Measurements from ENCODE around the gene PLPPR3.

PLPPR3 gene

DNA sequence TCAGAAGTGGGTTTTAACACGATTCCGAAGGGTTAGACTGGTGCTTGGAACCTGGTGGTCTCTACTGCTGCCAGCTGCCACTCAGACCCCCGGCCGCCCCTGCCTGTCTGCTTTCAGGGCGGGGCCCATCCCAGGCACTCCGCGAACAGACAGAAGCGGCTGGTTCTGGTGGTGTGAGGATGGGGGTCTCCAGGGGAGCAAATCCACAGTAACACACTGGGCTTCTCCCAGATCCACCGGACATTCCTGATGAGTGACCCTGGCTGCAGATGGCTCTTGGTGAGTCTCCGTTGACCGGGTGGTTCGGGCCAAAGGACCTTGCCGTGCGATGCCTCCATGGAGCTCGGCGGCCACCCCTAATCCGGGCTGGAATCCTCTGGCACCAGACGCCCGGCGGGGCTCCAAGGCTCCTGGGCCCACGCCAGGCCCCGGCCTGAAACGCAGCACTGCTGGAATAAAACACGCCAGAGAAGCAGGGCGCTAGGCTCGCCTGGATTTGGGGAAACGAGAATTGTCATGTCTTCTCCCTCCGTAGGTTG, 26.6 kb downstream of the PLPPR3 start:
- no peak for DNase-seq

DNA sequence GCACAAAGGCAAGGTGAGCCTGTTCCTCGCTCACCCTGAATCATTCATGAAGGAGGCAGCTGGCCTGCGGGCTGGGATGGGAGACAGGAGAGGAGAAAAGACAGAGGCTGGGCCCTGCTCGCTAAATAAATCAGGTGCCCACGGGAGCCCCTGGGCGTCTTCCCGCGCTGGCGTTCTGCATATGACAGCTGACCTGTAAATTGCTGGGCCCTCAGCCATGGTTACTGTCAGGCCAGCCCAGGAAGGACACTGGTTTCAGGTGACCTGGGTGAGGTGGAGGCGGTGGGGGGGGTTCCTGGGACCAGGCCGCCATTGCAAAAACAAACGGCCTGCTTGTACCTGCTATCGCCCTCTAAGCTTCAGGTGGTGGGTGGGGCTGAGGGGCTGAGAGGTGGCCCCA, 27.9 kb downstream of the PLPPR3 start:
- no peak for DNase-seq

DNA sequence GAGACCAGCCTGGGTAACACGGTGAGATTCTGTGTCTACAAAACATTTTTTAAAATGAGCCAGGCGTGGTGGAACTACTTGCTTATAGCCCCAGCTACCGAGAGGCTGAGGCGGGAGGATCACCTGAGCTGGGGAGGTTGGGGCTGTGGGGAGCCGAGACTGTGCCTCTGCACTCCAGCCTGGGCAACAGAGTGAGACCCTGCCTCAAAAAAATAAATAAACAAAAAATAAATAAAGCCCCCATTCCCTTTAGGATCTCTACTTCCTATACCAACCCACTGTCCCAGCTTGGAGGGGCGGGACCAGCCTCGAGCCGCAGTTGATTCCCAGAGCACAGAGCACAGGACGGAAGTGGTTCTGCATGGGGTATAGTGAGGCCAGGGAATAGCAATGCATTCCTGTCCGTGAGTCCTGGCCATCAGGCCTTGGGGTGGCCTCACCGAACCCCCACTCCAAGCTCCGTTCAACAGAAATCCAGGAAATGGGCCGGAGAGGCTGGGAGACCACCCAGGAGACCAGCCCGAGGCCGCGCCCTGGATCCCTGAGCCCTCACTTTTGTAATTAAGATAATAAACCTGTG, 29.4 kb downstream of the PLPPR3 start:
- peak; percentile 62 for DNase-seq

DNA sequence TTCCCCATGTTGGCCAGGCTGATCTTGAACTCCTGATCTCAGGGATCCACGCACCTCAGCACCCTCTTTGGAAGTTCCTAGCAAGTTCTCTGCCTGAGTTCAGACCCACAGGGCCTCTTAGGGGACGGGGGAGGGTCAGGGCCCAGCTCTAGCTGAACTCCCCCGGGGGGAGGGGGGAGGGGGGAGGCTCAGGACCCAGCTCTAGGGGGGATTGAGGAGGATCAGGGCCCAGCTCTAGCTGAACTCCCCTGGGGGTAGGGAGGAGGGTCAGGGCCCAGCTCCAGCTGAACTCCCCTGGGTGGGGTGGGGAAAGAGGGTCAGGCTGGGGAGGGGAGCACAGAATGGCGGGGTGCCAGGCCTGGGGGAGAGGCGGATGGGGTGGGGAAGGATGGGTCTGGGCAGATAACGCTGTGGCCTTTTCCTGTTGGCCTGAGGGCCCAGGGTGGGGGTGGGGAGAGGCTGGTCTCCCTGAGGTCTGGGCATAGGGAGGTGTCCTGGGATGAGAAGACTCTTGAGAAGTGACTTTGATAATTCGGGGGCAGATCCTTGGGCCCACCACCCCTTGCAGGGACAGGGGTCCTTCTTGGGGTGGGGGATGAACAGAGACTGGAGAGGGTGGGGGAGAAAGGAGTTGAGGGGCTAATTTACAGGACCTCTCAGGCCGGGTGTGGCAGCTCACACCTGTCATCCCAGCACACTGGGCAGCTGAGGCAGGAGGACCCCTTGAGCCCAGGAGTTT, 30.0 kb downstream of the PLPPR3 start:
- peak; percentile 92 for DNase-seq

DNA sequence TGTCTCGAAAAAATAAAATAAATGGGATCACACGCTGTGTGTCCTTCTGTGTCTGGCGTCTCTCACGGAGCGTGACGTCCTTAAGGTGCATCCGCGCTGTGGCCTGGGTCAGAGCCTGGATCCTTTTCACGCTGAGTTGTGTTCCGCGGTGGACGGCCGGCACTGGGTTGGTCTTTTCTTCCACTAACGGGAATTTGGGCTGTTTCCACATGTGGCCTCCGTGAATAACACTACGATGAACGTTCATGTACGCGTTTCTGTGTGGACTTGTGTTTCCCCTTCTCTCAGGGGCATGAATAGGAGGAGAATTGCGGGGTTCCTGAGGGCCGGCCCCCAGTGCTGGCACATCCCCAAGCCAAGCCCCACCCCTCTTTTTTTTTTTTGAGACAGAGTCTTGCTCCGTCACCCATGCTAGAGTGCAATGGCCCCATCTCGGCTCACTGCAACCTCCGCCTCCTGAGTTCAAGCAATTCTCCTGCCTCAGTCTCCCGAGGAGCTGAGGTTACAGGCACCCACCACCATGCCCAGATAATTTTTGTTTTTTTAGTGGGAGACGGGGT, 30.7 kb downstream of the PLPPR3 start:
- peak; percentile 58 for DNase-seq

DNA sequence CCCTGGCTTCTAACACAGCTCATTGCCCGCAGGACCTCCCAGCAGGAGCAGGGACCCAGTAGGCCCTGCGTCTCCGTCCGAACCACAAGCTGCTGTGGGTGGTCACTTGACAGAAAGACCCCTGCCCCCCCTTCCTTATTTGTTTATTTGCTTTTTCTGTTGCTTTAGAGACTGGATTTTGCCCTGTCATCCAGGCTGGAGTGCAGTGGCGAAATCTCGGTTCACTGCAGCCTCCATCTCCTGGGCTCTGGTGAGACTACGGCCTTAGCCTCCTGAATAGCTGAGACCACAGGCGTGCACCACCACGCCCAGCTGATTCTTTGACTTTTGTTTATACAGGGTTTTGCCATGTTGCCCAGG, 32.1 kb downstream of the PLPPR3 start:
- DNase-seq = peak; percentile 44

DNA sequence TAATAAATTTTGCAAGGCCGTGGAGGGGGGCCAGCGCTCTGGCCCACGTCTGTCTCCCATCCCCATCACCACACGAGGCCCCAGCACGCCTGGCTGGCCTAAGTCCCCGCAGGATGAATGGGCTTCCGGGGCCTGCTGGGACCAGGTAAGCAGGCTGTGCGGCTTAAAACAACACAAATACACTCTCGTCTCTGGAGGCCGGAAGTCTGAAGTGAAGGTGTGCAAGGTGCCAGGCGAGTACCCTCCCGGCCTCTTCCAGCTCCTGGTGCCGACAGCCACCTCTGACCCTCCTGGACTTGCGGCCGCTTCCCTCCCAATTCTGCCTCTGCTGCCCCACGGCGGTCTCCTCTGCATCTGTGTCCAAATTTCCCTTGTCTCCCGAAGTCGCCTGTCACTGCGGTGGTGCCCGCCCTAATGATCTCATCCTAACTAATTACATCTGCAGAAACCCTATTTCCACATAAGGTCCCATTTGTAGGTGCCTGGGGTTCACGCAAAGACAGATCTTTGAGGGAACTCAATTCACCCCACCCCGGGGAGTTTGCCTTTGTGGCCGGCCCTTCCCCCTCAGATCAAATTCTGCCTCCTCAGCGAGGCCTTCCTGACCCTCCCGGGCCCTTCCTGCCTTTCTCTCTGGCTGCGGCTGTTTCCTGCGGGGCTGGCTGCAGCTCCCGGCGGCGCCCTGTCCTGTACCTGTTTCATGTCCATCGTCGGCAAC, 32.6 kb downstream of the PLPPR3 start:
- DNase-seq = peak; percentile 77

DNA sequence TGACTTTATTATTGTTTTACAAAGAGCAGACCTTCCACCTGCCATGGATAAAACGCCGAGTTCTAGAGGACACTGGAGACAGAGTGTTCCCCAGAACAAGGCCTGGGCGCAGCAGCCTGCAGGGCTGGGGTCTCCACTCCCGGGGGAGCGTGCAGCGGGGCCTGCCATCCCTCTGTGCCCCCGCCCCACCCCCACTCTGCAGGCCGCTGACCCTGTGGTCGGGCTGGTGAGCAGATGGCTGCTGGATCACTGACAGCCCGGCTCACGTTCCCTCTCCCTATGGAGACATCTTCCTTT, 33.1 kb downstream of the PLPPR3 start:
- DNase-seq = no peak

DNA sequence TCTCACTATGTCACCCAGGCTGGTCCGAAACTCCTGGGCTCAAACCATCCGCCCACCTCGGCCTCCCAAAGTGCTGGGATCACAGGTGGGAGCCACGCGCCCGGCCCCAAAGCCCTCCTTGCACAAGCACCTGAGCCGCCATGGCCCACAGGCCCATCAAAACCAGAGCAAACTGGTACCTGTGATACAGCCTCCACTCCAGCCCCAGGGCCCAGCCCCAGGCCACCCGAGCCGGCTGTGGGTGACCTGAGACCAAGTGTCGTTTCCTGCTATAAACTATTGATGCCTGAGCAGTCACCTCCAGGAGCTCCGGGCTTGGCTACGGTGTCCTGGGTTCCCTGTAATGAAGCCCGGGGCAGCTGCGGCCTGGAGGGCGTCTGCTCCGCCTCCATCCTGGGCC, 34.2 kb downstream of the PLPPR3 start:
- DNase-seq = no peak

DNA sequence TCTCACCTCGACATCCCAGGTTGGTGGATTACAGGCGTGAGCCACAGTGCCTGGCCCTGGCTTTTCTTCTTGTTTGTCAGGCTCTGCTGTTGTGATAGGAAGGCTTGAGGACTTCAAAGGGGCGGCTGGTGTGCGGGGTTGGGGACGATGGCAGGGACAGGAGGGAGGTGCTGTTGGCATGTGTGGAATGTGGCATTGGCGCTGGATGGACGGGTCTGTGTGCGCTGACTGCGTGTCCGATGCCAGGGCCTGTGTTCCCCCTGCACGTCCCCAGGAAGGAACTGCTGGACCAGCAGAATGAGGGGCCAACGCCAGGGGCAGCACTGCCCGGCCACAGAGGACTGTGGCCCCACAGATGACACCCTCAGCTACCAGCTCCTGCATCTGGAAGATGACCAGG, 37.2 kb downstream of the PLPPR3 start:
- DNase-seq = no peak

DNA sequence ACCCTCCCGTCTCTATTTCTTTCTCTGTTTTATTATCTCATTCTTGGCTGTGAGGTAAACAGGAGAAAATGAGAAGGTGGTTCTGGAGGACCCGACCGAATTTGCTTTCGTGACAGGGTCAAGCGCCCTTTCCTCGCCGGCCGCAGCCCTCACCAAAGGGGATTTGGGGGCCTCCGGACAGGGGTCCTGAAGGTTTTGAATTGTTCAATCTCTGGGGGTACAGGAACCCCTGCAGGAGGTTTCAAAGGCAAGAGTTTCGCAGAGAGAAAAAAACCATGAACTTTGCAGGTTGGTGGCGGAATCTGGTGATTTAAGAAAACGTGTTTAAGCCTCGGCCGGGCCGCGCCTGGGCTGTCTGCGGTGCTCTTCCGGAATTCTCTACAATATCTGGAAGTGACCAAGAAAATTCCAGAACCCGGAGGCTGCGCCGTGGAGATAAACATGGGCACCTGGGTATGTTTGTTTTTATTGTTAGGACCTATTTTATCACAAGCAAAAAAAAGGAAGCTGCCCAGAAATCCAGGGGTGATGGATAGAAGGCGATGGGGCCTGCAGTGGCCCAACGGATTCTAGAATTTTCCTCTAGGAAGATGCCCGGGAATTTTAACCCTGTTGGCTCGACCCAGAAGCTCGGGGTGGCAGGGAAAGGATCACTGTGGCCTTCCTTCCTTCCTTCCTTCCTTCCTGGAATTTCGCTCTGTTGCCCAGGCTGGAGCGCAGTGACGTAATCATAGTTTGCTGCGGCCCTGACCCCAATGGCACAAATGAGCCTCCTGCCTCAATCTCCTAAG, 38.7 kb downstream of the PLPPR3 start:
- DNase-seq = no peak

DNA sequence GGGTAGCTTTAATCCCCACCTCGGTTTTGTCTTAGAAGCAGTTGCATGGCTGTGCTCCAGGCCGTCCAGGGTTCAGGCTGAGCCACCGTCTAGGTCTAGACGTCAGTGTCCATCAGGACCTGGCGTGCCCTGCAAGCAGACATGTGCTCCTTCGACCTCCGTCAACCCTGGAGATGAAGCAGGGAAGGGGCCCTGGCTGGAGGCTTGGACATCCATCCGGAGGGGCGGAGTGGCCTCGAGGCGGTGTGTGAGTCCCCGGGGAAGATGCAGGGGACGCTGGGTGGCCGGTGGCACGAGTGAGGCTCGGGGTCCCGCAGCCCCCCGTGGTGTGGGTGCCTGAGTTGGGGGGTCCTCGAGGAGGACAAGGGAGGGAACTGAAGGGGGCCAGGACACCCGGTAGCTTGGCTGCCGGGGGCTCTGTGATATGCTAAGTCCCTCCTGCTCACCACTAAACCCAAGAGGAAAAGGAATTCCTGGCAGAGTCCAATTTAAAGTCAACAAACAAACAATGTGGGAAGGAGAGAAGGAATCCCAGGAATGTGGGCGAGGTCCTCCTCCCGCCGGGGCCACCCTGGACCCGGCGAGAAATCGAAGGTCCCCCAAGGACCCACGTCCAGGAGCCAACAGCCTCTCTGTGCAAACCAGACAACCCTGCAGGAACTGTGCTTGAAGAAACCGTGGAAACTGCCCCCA, 39.4 kb downstream of the PLPPR3 start:
- no peak for DNase-seq

DNA sequence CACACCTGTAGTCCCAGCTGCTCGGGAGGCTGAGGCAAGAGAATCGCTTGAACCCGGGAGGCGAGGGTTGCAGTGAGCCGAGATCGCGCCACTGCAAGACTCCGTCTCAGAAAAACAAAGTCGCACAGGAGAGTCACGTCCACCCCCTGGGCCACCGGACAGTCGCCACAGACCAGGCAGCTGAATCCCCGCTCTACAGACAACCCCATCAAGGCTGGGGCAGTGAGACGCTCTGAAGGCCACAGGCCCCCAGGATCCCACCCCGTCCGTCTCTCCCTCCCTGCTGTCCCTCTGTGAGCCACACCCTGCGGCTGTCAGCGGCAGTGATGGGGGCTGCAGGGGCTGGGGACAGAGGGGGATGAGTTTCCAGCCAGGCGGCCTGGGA, 40.0 kb downstream of the PLPPR3 start:
- no peak for DNase-seq

DNA sequence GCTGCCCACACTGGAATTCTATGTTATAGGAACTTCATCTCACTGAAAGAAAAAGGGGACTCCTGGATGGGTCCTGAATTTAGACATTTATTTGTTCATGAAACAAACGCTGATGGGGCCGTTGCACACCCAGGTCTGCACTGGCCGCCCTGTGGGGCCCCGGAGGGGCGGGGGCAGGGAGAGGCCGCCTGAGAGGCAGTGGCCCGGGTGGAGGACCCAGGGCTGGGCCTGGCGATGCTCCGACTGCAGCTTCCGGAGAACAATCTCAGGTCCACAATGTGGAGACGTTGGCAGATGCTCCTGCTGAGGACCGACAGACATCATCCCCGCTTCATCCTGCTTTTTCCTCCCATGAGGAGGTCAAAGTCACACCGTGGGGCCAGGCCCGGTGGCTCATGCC, 40.8 kb downstream of the PLPPR3 start:
- DNase-seq = no peak

DNA sequence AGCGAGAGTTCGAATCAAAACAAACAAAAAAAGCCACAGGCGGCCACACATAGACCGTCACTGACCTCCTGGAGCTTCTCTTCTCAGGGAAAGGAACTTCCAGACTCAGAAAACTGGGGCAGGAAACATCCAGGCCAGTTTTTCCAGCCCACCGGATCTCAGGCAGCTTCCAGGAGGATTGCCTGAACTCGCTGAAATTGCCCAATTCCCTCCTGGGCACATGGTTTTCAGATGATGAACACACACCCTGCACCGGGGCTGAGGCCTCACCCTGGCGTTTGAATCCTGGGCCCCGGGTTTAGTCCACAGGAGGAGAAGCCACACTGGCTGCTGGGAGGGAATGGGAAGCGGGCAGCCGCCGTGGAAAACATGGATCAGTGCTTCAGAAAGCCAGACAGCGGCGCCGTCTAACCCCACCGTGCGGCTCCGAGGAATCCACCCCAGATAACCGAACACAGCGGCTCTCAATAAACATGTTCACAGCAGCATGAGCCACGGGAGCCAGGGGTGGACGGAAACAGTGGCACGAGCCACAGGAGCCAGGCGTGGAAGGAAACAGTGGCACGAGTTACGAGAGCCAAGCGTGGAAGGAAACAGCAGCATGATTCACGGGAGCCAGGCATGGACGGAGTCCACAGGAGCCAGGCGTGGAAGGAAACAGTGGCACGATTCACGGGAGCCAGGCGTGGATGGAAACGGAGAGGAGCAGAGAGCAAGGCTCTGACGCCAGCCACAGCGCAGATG, 42.7 kb downstream of the PLPPR3 start:
- DNase-seq = no peak

DNA sequence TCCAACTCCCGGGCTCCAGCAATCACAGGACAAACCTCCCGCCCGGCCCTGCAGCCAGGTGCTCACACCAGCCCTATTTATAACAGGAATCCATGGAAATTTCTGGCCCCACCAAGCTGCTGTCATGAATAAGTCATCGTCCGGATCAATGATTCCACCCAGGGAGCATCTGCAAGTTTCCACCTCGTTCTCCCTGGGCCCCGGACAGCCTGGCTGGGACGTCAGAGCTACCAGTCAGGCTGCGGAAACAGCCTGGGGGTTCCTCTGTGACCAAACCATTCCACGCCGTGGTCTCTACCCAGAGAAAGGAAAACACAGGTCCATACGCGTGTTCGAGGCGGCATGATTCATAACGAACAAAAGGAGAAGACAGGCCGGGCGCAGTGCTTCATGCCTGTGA, 45.2 kb downstream of the PLPPR3 start:
- no peak for DNase-seq

DNA sequence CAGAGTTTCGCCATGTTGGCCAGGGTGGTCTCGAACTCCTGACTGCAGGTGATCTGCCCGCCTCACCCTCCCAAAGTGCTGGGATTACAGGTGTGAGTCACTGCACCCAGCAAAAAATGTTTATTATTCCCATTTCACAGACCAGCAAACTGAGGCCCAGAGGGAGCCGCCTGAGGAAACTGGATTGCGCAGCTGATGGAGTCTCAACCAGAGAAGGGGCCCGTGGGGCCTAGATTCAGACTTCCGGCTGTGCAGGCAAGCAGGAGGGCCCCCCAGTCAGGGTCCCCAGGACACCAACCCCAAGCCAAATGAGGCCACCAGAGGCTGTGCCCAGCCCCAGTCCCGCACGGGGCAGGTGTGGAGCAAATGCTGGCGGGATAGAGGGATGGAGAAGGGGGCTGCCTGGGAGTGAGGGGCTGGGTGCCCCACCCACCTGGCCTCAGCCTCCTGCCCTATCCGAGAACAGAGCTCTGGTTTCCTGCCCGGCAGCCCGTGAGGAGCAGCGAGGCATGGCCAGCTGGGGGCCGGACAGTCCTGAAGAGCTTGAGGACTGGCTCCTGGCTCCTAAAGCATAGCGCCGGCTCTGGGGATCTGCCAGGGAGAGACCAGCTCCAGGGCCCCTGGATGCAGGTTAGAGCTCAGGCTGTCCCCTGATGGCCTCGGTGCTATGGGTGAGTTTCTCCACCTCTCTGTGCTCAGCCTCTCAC, 48.9 kb downstream of the PLPPR3 start:
- DNase-seq = no peak

DNA sequence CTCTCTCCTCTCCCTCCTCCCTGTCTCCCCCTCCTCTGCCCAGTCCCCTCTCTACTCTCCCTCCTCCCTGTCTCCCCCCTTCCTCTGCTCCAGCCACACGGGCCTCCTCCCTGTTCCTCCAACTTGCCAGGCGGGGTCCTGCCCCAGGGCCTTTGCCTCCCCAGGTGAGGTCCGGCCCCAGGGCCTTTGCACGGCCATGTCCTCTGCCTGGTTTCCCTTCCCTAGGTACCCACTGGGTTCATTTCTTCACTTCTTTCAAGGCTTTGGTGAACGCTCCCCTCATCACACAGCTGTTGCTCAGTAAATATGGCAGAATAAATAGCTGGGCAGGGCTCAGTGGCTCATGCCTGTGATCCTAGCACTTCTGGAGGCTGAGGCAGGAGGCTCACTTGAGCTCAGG, 49.7 kb downstream of the PLPPR3 start:
- no peak for DNase-seq

DNA sequence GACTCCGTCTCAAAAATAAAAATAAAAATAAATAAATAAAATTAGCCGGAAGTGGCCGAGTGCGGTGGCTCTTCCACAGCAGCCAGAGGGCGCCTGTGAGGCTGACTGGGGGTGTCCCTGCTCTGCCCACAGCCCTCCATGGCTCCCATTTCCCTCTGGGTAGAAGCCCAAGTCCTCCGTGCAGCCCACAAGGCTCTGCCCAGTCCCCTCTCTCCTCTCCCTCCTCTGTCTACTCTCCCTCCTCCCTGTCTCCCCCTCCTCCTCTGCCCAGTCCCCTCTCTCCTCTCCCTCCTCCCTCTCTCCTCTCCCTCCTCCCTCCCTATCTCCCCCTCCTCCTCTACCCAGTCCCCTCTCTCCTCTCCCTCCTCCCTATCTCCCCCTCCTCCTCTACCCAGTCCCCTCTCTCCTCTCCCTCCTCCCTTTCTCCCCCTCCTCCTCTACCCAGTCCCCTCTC, 50.4 kb downstream of the PLPPR3 start:
- DNase-seq = peak; percentile 89

DNA sequence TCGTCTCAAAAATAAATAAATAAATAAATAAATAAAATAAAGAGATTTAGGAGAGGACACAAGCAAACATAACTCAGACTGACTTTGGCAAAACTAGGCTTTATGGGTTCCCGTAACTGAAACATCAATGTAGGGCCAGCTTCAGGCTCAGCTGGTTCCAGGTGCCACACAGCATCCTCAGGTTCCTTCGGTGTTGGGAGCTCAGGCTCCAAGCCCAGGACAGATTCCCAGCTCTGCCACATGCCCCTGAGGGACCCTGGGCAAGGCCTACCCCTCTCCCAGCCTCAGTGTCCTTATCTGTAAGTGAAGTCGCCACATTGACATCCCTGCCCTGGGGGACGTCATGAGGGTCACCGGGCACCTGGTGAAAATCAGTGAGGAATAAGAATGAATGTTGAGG, 52.1 kb downstream of the PLPPR3 start:
- DNase-seq = no peak

DNA sequence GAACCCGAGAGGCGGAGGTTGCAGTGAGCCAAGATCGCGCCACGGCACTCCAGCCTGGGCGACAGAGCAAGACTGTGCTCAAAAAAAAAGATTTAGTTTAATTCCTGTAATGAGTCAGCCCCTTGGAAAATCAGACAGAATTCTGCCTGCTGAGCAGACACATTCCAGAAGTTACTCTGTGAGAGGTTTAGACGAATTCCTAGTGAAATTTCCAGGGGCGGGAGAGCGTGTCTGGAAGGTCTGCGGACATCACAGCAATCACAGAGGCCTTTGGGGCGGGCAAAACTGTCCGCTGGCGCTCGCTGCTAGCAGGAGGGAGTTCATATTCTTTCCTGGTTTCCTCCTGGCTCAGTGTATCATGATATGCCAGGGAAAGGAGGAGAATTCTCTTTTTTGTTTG, 53.3 kb downstream of the PLPPR3 start:
- no peak for DNase-seq
